Colonic mucosa (tissue), 4 donors: ENCODE data around the gene FGFBP2. TPM values are rescaled to one million over a fixed set of nuclear protein-coding genes. Genes with fewer than 3 reads are reported as not detected.

Experiments used
- DNase-seq: peaks from one replicate; pipeline ENCODE4 v3.0.0-alpha.2; 2020
- H3K27ac ChIP-seq: fragments of 200-600 bp; one replicate; pipeline ENCODE4 v1.8.0; 2021
- H3K27me3 ChIP-seq: fragments of 200-600 bp; one replicate; pipeline ENCODE4 v1.8.0; 2021
- H3K36me3 ChIP-seq: fragments of 200-600 bp; one replicate; pipeline ENCODE4 v1.8.0; 2021
- H3K4me1 ChIP-seq: fragments of 200-600 bp; one replicate; pipeline ENCODE4 v1.8.0; 2021; ENCODE audit warnings: mild to moderate bottlenecking
- H3K4me3 ChIP-seq: fragments of 200-600 bp; one replicate; pipeline ENCODE4 v1.8.0; 2021
- H3K9ac ChIP-seq, 2 donors: one replicate each; pipeline ENCODE4 v1.7.0; 2013; ENCODE audit warnings: control low read depth in 2 of 2, low read depth in 2 of 2, low read length in 2 of 2
- H3K9me3 ChIP-seq: fragments of 200-600 bp; one replicate; pipeline ENCODE4 v1.8.0; 2021
- CTCF ChIP-seq: fragments of 200-600 bp; IDR thresholded peaks from one replicate; pipeline ENCODE4 v1.8.0; 2022; ENCODE audit warnings: antibody characterized with exemption, mild to moderate bottlenecking
- intact Hi-C: fragments of 100-400 bp; cut with DNase I; formaldehyde crosslinking; loops from one replicate; pipeline ENCODE4 v1.14.1; 2022
- total RNA-seq, 2 donors: library from RNA; stranded (reverse); fragmentation: NEBNext Ultra II Directional in 1 of 2; extraction: Animal tissue kit (Norgen Biotek cat#: 25700) in 1 of 2; gene quantifications; one replicate each; pipeline ENCODE4 v1.2.1, GENCODE V29; 2021
- donor health status: healthy.
- donor health status: DM: no; HTN: no; CAD: no.
- donor health status: DM: no; HTN: no; CAD: no.

FGFBP2 gene
- total RNA-seq, 2 donors from 2014 or later, result 0.37 to 0.96 TPM

GRCh38 chr4:15947684-15948083, 15.3 kb downstream of the FGFBP2 start:
- Histone ChIP-seq H3K4me1 (no peaks in the 10 kb centered on the region), H3K9ac (no peak overlapping the region), H3K9me3 (no peaks in the 10 kb centered on the region), H3K27me3 (no peaks in the 10 kb centered on the region), H3K4me3 (no peak overlapping the region), H3K27ac (no peak overlapping the region), H3K36me3 (no peaks in the 10 kb centered on the region)
- DNase-seq, result no peak
- no peak for TF ChIP-seq CTCF
- intact Hi-C loops, result no loop called here

GRCh38 chr4:15945516-15945915, 17.5 kb downstream of the FGFBP2 start:
- Histone ChIP-seq H3K9ac (no peak overlapping the region), H3K27me3 (no peaks in the 10 kb centered on the region), H3K9me3 (no peaks in the 10 kb centered on the region), H3K4me3 (no peak overlapping the region), H3K36me3 (no peaks in the 10 kb centered on the region), H3K27ac (no peak overlapping the region), H3K4me1 (no peaks in the 10 kb centered on the region)
- no peak for DNase-seq
- TF ChIP-seq CTCF, result no peak
- intact Hi-C loops, result no loop called here

GRCh38 chr4:15944895-15945294, 18.1 kb downstream of the FGFBP2 start:
- intact Hi-C loops, result no loop called here
- Histone ChIP-seq H3K9me3 (no peaks in the 10 kb centered on the region), H3K4me3 (no peak overlapping the region), H3K27me3 (no peaks in the 10 kb centered on the region), H3K27ac (no peak overlapping the region), H3K4me1 (no peaks in the 10 kb centered on the region), H3K36me3 (no peaks in the 10 kb centered on the region), H3K9ac (no peak overlapping the region)
- no peak for TF ChIP-seq CTCF
- no peak for DNase-seq

- H3K4me3 ChIP-seq, result no peak overlapping the region
- H3K36me3 ChIP-seq, result no peaks in the 10 kb centered on the region
- no peak overlapping the region for H3K9ac ChIP-seq
- H3K27ac ChIP-seq, result no peak overlapping the region
- intact Hi-C loops, result no loop called here
- no peaks in the 10 kb centered on the region for H3K27me3 ChIP-seq
- H3K4me1 ChIP-seq, result no peaks in the 10 kb centered on the region
- TF ChIP-seq CTCF, result no peak
- DNase-seq, result no peak
- H3K9me3 ChIP-seq, result no peaks in the 10 kb centered on the region
These were observed 20.7 kb downstream of the FGFBP2 start for GRCh38 chr4:15942283-15942682.

- intact Hi-C loops, result no loop called here
- Histone ChIP-seq H3K4me1 (no peaks in the 10 kb centered on the region), H3K9ac (peak within 1 kb of the TSS; percentile 47 to 54), H3K36me3 (no peaks in the 10 kb centered on the region), H3K27ac (peak within 1 kb of the TSS; percentile 83), H3K9me3 (no peaks in the 10 kb centered on the region), H3K27me3 (no peaks in the 10 kb centered on the region), H3K4me3 (peak within 1 kb of the TSS; percentile 24)
- no peak for DNase-seq
- TF ChIP-seq CTCF, result no peak
These were observed 24.3 kb downstream of the FGFBP2 start, which contains the start of gene FGFBP1 for GRCh38 chr4:15938640-15939039. TSS of gene FGFBP1 (minus strand) at chr4:15938740. CDS start at chr4:15936632, 2,108 bp downstream.
